CD14-positive monocyte (primary cell): ENCODE results near the gene NBPF8. TPM values are rescaled to one million over a fixed set of nuclear protein-coding genes. Genes with fewer than 3 reads are reported as not detected.
"Not testable (repeated sequence)": the region's sequence is repeated elsewhere in the genome, so short reads cannot be mapped to it uniquely, and the experiment has no call there.

Experiments
- DNase-seq, 3 donors: peaks; one replicate each; pipeline ENCODE4 v3.0.0-alpha.2; 2011 to 2022
- H2AFZ ChIP-seq: 2 replicates; pipeline ENCODE4 v1.6.0; 2012; ENCODE audit warnings: mild to moderate bottlenecking, low read depth, low read length, inconsistent platforms; ENCODE audit not compliant: insufficient read depth, poor library complexity, severe bottlenecking
- H3K27ac ChIP-seq, 2 donors: 1 replicate in 1 of 2; 2 replicates in 1 of 2; pipeline ENCODE4 v1.5.1; 2012 to 2013; ENCODE audit warnings: low read length in 2 of 2, control low read depth in 1 of 2, inconsistent platforms in 1 of 2, low read depth in 1 of 2, mild to moderate bottlenecking in 1 of 2
- H3K27me3 ChIP-seq, 2 donors: one replicate each; pipeline versions ENCODE4 v1.6.0 to v1.6.1; 2011 to 2013; ENCODE audit warnings: low read length in 2 of 2; ENCODE audit not compliant: control insufficient read depth in 2 of 2, insufficient read depth in 2 of 2
- H3K36me3 ChIP-seq, 2 donors: replicated peaks in 1 of 2; 1 replicate in 1 of 2; 2 replicates in 1 of 2; pipeline versions ENCODE4 v1.5.1 to v1.6.1; 2012 to 2013; ENCODE audit warnings: low read length in 2 of 2, control low read depth in 1 of 2, inconsistent platforms in 1 of 2, mild to moderate bottlenecking in 1 of 2; ENCODE audit not compliant: insufficient read depth in 2 of 2, control insufficient read depth in 1 of 2
- H3K4me1 ChIP-seq, 2 donors: 1 replicate in 1 of 2; 2 replicates in 1 of 2; pipeline versions ENCODE4 v1.5.1 to v1.6.1; 2012 to 2013; ENCODE audit warnings: low read length in 2 of 2, control low read depth in 1 of 2, inconsistent platforms in 1 of 2, mild to moderate bottlenecking in 1 of 2, moderate library complexity in 1 of 2; ENCODE audit not compliant: insufficient read depth in 2 of 2, control insufficient read depth in 1 of 2
- H3K4me2 ChIP-seq: replicated peaks from 2 replicates; pipeline ENCODE3; 2012; ENCODE audit warnings: low read length, moderate library complexity, mild to moderate bottlenecking; ENCODE audit not compliant: poor library complexity, severe bottlenecking; ENCODE audit errors: extremely low read depth
- H3K4me3 ChIP-seq, 3 experiments: fragments of 200-600 bp in 1 of 3; sonication (generic) in 1 of 3; replicated peaks in 1 of 3; 1 replicate in 2 of 3; 2 replicates in 1 of 3; pipeline ENCODE4 v1.5.1; 2011 to 2013; ENCODE audit warnings: low read length in 3 of 3, mild to moderate bottlenecking in 3 of 3, control low read depth in 2 of 3, low read depth in 2 of 3, inconsistent platforms in 1 of 3, moderate library complexity in 1 of 3
- H3K79me2 ChIP-seq: 2 replicates; pipeline ENCODE4 v1.6.0; 2012; ENCODE audit warnings: mild to moderate bottlenecking, control low read depth, inconsistent platforms, low read length, moderate library complexity; ENCODE audit not compliant: insufficient read depth
- H3K9ac ChIP-seq: 2 replicates; pipeline ENCODE4 v1.6.0; 2017; ENCODE audit warnings: low read length, mild to moderate bottlenecking; ENCODE audit not compliant: insufficient read depth, poor library complexity, severe bottlenecking
- H3K9me3 ChIP-seq, 2 donors: replicated peaks in 1 of 2; 1 replicate in 1 of 2; 2 replicates in 1 of 2; pipeline versions ENCODE4 v1.5.1 to v1.6.1; 2012 to 2013; ENCODE audit warnings: low read length in 2 of 2, control low read depth in 1 of 2; ENCODE audit not compliant: control insufficient read depth in 1 of 2, insufficient read depth in 1 of 2
- H4K20me1 ChIP-seq: 2 replicates; pipeline ENCODE4 v1.6.0; 2012; ENCODE audit warnings: mild to moderate bottlenecking, low read length, control low read depth, moderate library complexity; ENCODE audit not compliant: insufficient read depth
- H3K27ac Mint-ChIP-seq, 7 donors: one replicate each; pipeline ENCODE4 v1.8.0; 2020; ENCODE audit warnings: mild to moderate bottlenecking in 7 of 7, mixed read lengths in 7 of 7, moderate library complexity in 6 of 7, inconsistent platforms in 2 of 7
- H3K27me3 Mint-ChIP-seq, 3 donors: one replicate each; pipeline ENCODE4 v1.8.0; 2021 to 2022; ENCODE audit warnings: low read depth in 3 of 3, mild to moderate bottlenecking in 3 of 3, mixed read lengths in 3 of 3, moderate library complexity in 3 of 3, inconsistent platforms in 1 of 3
- H3K36me3 Mint-ChIP-seq, 2 donors: one replicate each; pipeline ENCODE4 v1.8.0; 2020; ENCODE audit warnings: mixed read lengths in 2 of 2, inconsistent platforms in 1 of 2, mild to moderate bottlenecking in 1 of 2
- H3K4me1 Mint-ChIP-seq: one replicate; pipeline ENCODE4 v1.8.0; 2020; ENCODE audit warnings: mild to moderate bottlenecking, mixed read lengths
- H3K4me3 Mint-ChIP-seq, 2 donors: one replicate each; pipeline ENCODE4 v1.8.0; 2020; ENCODE audit warnings: mild to moderate bottlenecking in 2 of 2, mixed read lengths in 2 of 2, moderate library complexity in 1 of 2
- H3K9me3 Mint-ChIP-seq, 7 donors: one replicate each; pipeline ENCODE4 v1.8.0; 2020 to 2022; ENCODE audit warnings: mixed read lengths in 7 of 7, mild to moderate bottlenecking in 6 of 7, moderate library complexity in 6 of 7, inconsistent platforms in 2 of 7
- whole genome bisulfite sequencing: methylation state at CpG from one replicate; pipeline ENCODE4 v1.1.5; 2013; ENCODE audit warnings: missing lambda C conversion rate; ENCODE audit not compliant: insufficient coverage; 5-methylcytosine and 5-hydroxymethylcytosine counted together
- intact Hi-C, 2 donors: fragments of 100-400 bp; cut with micrococcal nuclease; formaldehyde crosslinking; loops; one replicate each; pipeline versions ENCODE4 v1.15.0 to v1.15.1; 2023
- polyA minus RNA-seq: library from RNA; depleted of rRNA, polyadenylated mRNA; stranded (reverse); fragments of >200 nt; gene quantifications from 2 replicates; pipeline ENCODE4 v1.2.3, GENCODE V29; 2012
- polyA plus RNA-seq, 3 donors: library from polyadenylated mRNA; depleted of rRNA in 1 of 3; unstranded in 2 of 3; stranded (reverse) in 1 of 3; fragments of 300-500 nt in 2 of 3; fragments of >200 nt in 1 of 3; fragmentation: Illumina TruSeq in 2 of 3; gene quantifications; 1 replicate in 2 of 3; 2 replicates in 1 of 3; pipeline ENCODE4 v1.2.3, GENCODE V29; 2012 to 2021
- total RNA-seq, 12 experiments: library from RNA in 1 of 12; stranded (reverse) in 1 of 12; fragments of 120-200 nt in 1 of 12; gene quantifications; one replicate each; pipeline ENCODE4 v1.2.4 and lab custom pipeline; 2013 to 2026; ENCODE audit warnings: mixed read lengths in 6 of 12, inconsistent platforms in 1 of 12

NBPF8 gene
- total RNA-seq (2013): 23.7 TPM
- 10 to 100 TPM in 1 of 3 donors, under 1 TPM in 2; 0.32 to 15.5 (median 0.44) TPM for polyA plus RNA-seq
- polyA minus RNA-seq: 6.0 and 8.1 TPM in 2 replicates
- 8.0 to 83.4 (median 13.8) reads per million in 11 experiments for total RNA-seq (lab: John Stamatoyannopoulos, UW)

- Mint-ChIP-seq H3K27ac (peak within 1 kb of the TSS; percentile 50 to 93 (median 81)), H3K4me3 (peak within 1 kb of the TSS; percentile 94)
- peak in 2 of 3 donors; percentile 6 to 32 for DNase-seq
- H3K36me3 Mint-ChIP-seq, H3K4me1 ChIP-seq, H3K9me3 ChIP-seq, H3K36me3 ChIP-seq, H4K20me1 ChIP-seq, H3K9me3 Mint-ChIP-seq, H3K27me3 Mint-ChIP-seq, intact Hi-C loops, H3K79me2 ChIP-seq, H3K4me1 Mint-ChIP-seq, H3K27me3 ChIP-seq: not testable (repeated sequence)
- H3K9ac ChIP-seq: peak within 1 kb of the TSS; percentile 53
- H2AFZ ChIP-seq: peak within 1 kb of the TSS; percentile 65
- whole genome bisulfite sequencing: 0% methylated on average over 4 of the region's 64 CpGs
- H3K4me2 ChIP-seq: peak within 1 kb of the TSS; percentile 63
- peak within 1 kb of the TSS; percentile 25 to 31 for H3K27ac ChIP-seq
- H3K4me3 ChIP-seq: peak within 1 kb of the TSS; percentile 44 to 70 (median 45)
These were observed at the start of gene NBPF8 for GRCh38 chr1:120414911-120415480. NBPF8 (plus strand) TSS chr1:120415035; CDS start chr1:120436523, 21,488 bp downstream.

- not testable (repeated sequence) for H3K36me3 Mint-ChIP-seq, H3K27me3 ChIP-seq
These were observed 47.1 kb upstream of the NBPF8 start for GRCh38 chr1:120367709-120368108.

GRCh38 chr1:120386651-120387050, 28.2 kb upstream of the NBPF8 start:
- H3K9me3 Mint-ChIP-seq, H3K9ac ChIP-seq, H3K4me3 Mint-ChIP-seq, H4K20me1 ChIP-seq, H3K4me1 ChIP-seq, H3K27ac ChIP-seq, H3K9me3 ChIP-seq, H3K4me1 Mint-ChIP-seq, H3K79me2 ChIP-seq, H3K4me2 ChIP-seq, H2AFZ ChIP-seq, H3K4me3 ChIP-seq, H3K27ac Mint-ChIP-seq, H3K27me3 Mint-ChIP-seq, H3K36me3 Mint-ChIP-seq, H3K36me3 ChIP-seq, intact Hi-C loops, H3K27me3 ChIP-seq, DNase-seq: not testable (repeated sequence)
- WGBS: 91% methylated on average over 4 of the region's 5 CpGs

More at GRCh38 chr1:120367709-120368108, 47.1 kb upstream of the NBPF8 start:
- H3K4me1 Mint-ChIP-seq, H3K36me3 ChIP-seq, H3K9me3 ChIP-seq, H3K27me3 Mint-ChIP-seq, H3K4me1 ChIP-seq, H3K27ac Mint-ChIP-seq, H3K4me3 Mint-ChIP-seq, H3K79me2 ChIP-seq, DNase-seq, intact Hi-C loops, H3K27ac ChIP-seq, H4K20me1 ChIP-seq, H2AFZ ChIP-seq, H3K9me3 Mint-ChIP-seq, H3K9ac ChIP-seq, H3K4me2 ChIP-seq, H3K4me3 ChIP-seq: not testable (repeated sequence)
- no CpG with 5 or more reads among the region's 6 CpGs for WGBS
